A549 (cell line): Measurements from ENCODE around the gene UBA3.

Source experiments
- CEBPB ChIP-seq, 2 experiments: fragments of >200 bp in 1 of 2; sonication (Bioruptor Twin) in 1 of 2; formaldehyde crosslinking in 1 of 2; IDR thresholded peaks; 2 replicates each; pipeline ENCODE4 v1.6.1; 2012 to 2016
- CTCF ChIP-seq: fragments of >200 bp; sonication (Bioruptor Twin); formaldehyde crosslinking; IDR thresholded peaks from 3 replicates; pipeline ENCODE4 v1.5.1; 2016
- HMGXB4 ChIP-seq: fragments of 250-450 bp; sonication (Bioruptor Pico); IDR thresholded peaks from 2 replicates; pipeline ENCODE4 v1.5.0; 2021; ENCODE audit warnings: mild to moderate bottlenecking, moderate library complexity, borderline replicate concordance
- MAFK ChIP-seq: fragments of 450-650 bp; IDR thresholded peaks from 2 replicates; pipeline ENCODE4 v1.6.1; 2014; ENCODE audit not compliant: partially characterized antibody
- POLR2A ChIP-seq: IDR thresholded peaks from 2 replicates; pipeline ENCODE4 v1.6.1; 2012; ENCODE audit warnings: mild to moderate bottlenecking, low read length
- POLR2AphosphoS2 ChIP-seq: conservative IDR thresholded peaks from 2 replicates; pipeline ENCODE4 v1.6.1; 2012; ENCODE audit warnings: low read length, improper control_type of control experiment, inconsistent platforms
- RAD21 ChIP-seq, 2 experiments: fragments of >200 bp in 1 of 2; sonication (Bioruptor Twin) in 1 of 2; formaldehyde crosslinking in 1 of 2; IDR thresholded peaks in 1 of 2; conservative IDR thresholded peaks in 1 of 2; 2 replicates in 1 of 2; 3 replicates in 1 of 2; pipeline ENCODE4 v1.6.1; 2012 to 2018; ENCODE audit warnings: inconsistent platforms in 1 of 2
- RARB ChIP-seq: fragments of 250-450 bp; sonication (Bioruptor Pico); IDR thresholded peaks from 2 replicates; pipeline ENCODE4 v1.8.0; 2021; ENCODE audit warnings: mild to moderate bottlenecking, moderate library complexity
- RCOR1 ChIP-seq: fragments of 150-350 bp; IDR thresholded peaks from 2 replicates; pipeline ENCODE4 v1.6.1; 2014; ENCODE audit warnings: antibody characterized with exemption, low read length, low read depth
- REST ChIP-seq: fragments of 200-600 bp; sonication (generic); IDR thresholded peaks from 2 replicates; pipeline ENCODE4 v1.6.1; 2016; ENCODE audit warnings: antibody characterized with exemption, mild to moderate bottlenecking, moderate library complexity
- RFX5 ChIP-seq: fragments of 450-650 bp; IDR thresholded peaks from 2 replicates; pipeline ENCODE4 v1.7.1; 2014; ENCODE audit warnings: antibody characterized with exemption, mild to moderate bottlenecking, moderate library complexity
- SMC3 ChIP-seq: fragments of >200 bp; sonication (Bioruptor Twin); formaldehyde crosslinking; IDR thresholded peaks from 3 replicates; pipeline ENCODE4 v1.6.1; 2018; ENCODE audit warnings: inconsistent platforms

- no peak for TF ChIP-seq CTCF
- TF ChIP-seq REST, result no peak
- no peak for TF ChIP-seq SMC3
- no peak for TF ChIP-seq POLR2A
- no peak for TF ChIP-seq RCOR1
- TF ChIP-seq RFX5, result no peak
- no peak for TF ChIP-seq CEBPB (IDR thresholded peaks at IDR 0.05)
- TF ChIP-seq POLR2AphosphoS2, result no peak
- no peak for TF ChIP-seq RARB (CRISPR knock-in tag)
- TF ChIP-seq MAFK, result no peak
- TF ChIP-seq RAD21 (conservative IDR thresholded peaks at IDR 0.05 in 1 of 2, IDR thresholded peaks at IDR 0.05 in 1 of 2), result no peak
- no peak for TF ChIP-seq HMGXB4 (CRISPR knock-in tag)
These were observed 39.5 kb upstream of the UBA3 start for GRCh38 chr3:69119681-69120080.
